ENCODE measurements around the gene C16orf78.

DNA sequence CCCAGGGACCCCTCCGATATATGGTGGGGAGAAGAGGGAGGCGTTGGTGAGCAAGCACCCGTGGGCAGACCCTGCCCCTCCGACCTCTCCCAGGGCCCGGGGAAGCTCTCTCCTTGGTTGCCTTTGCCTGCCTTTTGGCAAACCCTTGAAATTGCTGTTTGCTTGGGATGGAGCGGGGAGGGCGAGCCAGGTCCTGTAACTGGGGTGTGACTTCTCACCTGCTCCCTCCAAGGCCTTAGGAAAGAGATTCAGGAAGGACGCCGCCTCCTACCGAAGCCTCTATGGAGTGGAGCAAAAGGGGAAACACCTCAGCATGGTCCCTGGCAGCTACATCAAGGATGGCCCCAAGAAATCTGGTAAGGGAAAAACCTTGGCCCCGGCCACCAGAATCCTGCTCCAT, 4.6 kb downstream of the C16orf78 start:
- TF ChIP-seq, protein P1, sequence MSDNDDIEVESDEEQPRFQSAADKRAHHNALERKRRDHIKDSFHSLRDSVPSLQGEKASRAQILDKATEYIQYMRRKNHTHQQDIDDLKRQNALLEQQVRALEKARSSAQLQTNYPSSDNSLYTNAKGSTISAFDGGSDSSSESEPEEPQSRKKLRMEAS (IDR thresholded peaks at IDR 0.05; ENCODE audit: low read depth, low read length), result no peak
- TF ChIP-seq, protein P2, sequence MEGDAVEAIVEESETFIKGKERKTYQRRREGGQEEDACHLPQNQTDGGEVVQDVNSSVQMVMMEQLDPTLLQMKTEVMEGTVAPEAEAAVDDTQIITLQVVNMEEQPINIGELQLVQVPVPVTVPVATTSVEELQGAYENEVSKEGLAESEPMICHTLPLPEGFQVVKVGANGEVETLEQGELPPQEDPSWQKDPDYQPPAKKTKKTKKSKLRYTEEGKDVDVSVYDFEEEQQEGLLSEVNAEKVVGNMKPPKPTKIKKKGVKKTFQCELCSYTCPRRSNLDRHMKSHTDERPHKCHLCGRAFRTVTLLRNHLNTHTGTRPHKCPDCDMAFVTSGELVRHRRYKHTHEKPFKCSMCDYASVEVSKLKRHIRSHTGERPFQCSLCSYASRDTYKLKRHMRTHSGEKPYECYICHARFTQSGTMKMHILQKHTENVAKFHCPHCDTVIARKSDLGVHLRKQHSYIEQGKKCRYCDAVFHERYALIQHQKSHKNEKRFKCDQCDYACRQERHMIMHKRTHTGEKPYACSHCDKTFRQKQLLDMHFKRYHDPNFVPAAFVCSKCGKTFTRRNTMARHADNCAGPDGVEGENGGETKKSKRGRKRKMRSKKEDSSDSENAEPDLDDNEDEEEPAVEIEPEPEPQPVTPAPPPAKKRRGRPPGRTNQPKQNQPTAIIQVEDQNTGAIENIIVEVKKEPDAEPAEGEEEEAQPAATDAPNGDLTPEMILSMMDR (IDR thresholded peaks at IDR 0.05; ENCODE audit: low read depth, low read length), result no peak
- TF ChIP-seq POLR2A (IDR thresholded peaks at IDR 0.05; ENCODE audit: extremely low read depth, insufficient read length), result no peak
- no peak for TF ChIP-seq MYC (IDR thresholded peaks at IDR 0.05; ENCODE audit: low read depth, low read length)
